GM21529 (cell line): ENCODE data around the gene CDH15.

ENCODE experiments used
- ATAC-seq: cut with Tn5 transposase; IDR thresholded peaks from one replicate; pipeline ENCODE4 v1.9.1; 2021; ENCODE audit not compliant: unreplicated experiment

The CDH15 gene

DNA sequence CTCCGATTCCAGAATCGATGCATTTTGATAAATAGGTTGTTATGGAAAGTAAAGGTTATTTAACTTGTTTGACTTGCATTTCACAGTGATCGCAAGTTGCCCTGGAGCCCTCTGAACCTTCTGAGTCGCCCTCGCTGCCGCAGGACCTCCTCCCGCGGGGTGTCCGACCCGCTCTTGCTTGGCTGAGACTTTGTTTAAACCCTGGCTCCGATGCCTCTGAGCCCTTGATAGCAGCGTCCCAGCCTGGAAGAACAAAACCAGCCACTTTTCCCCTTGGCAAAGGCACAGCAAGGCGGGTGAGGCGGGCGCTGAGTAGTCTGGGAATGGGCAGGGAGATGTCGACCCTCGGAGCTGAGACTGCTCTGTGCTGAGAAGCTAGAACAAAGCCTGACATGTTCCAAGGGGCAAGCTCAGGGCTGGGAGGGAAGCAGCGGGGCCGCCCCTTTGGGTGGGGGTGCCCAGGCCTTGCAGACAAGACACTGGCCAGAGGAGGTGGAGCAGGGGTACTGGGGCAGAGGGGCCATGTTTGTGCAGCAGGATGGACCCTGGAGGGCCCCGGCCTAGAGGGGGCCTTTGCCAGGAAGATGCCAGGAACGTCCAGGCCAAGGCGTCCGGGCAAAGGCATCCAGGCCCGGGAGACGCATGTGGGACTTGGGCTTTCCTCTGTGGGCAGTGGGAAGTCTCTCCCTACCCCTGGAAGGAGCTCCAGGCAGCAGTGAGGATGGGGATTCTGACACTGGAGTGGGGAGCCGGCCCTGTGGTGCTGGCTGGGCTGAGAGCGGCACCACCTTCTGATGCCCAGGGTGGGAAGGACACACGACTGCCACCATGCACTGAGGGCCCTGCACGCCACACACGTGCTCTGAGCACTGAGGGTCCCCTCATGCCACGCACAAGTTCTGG, 30.3 kb upstream of the CDH15 start:
- no peak for ATAC-seq

DNA sequence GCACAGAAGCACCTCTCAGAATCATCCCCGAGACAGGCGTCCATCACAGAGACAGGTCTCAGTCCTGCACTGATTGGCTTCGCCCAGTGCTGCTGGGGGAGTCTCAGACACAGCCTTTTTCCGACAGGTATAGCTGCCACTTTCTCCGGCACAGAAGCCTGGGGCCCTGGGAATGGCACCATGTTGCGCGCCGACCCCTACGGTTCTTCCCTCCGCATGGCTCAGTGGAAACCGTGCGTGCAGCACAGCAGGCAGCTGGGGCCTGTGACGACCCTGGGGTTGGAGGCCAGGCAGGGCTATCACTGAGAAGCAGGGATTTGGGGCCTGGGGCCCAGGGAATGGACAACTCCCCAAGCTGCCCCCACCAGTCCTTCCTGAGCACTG, 29.7 kb upstream of the CDH15 start:
- no peak for ATAC-seq

DNA sequence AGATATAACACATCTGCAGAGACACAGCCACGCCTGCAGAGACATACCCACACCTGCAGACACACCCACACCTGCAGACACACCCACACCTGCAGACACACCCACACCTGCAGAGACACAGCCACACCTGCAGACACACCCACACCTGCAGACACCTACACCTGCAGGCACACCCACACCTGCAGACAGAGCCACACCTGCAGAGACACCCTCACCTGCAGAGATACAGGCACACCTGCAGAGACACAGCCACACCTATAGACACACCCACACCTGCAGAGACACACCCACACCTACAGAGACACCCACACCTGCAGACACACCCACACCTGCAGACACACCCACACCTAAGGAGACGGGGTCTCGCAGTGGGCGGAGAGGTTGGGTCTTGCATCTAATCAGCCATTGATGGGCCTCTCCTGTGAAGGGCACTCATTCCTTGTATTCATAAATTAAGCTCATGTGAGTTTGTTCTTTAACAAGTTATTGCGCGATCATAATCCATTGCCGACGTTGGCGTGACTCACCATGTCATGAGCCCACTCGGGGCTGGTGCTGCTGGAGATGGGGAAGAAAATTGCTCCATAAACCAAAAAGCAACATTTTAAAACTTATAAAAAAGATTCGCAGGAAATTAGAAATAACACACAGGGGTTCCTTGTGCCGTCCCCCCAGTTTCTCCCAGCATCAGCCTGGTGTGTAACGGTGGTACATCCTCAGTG, 28.9 kb upstream of the CDH15 start:
- ATAC-seq: no peak

- no peak for ATAC-seq
Observed at GRCh38 chr16:89143201-89143741, 28.3 kb upstream of the CDH15 start.

DNA sequence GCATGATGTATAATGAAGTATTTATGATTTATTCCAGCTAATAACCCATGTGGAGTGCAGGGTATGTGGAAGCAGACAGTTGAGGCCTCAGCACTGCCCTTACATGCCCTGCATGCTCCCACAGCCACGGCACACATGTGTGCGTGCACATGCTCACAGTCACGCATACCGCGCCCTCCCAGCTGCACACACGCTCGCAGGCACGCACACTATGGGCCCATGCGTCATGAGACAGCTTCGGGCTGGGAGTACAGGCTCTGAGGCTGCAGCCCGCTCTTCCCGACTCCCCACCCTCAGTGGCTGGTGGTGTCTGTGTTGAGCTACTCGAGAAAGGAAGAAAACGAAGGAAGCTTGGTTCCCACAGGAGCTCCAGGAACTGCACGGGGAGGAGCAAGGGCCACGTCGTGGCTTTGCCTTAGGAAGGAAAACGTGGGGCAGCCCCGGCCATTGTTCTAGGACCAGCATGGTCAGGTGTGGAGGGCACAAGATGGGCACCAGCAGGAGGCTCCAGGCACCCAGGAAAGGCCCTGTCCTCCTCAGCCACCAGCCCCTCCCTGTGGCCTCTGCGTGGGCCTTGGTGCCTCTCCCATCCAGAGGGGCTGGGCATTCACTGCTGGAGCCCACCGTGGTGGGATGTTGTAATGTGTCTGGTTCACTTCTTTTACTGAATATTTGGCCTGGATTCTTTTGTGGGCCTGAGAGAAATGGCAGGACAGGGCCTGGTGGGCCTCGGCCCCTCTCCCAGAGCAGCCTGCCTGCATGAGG, 27.5 kb upstream of the CDH15 start:
- no peak for ATAC-seq

DNA sequence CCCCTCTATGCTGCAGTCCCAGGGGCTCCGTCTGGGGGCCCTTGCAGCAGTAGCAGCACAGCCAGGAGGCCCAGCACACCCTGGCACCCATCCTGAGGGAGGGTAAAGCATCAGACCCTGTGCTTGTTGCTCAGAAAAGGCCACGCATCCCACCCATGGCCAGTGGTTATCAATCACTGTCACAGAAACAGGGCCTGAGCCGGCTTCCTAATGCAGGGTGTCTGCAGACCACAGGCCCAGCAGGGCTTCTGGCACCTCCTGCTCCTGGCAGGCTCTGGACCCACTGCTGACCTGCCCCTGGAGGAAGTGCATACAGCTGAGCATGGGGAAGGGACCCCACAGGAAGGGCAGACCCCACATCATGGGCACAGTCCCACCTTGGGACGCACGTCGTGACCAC, 26.9 kb upstream of the CDH15 start:
- ATAC-seq: no peak

DNA sequence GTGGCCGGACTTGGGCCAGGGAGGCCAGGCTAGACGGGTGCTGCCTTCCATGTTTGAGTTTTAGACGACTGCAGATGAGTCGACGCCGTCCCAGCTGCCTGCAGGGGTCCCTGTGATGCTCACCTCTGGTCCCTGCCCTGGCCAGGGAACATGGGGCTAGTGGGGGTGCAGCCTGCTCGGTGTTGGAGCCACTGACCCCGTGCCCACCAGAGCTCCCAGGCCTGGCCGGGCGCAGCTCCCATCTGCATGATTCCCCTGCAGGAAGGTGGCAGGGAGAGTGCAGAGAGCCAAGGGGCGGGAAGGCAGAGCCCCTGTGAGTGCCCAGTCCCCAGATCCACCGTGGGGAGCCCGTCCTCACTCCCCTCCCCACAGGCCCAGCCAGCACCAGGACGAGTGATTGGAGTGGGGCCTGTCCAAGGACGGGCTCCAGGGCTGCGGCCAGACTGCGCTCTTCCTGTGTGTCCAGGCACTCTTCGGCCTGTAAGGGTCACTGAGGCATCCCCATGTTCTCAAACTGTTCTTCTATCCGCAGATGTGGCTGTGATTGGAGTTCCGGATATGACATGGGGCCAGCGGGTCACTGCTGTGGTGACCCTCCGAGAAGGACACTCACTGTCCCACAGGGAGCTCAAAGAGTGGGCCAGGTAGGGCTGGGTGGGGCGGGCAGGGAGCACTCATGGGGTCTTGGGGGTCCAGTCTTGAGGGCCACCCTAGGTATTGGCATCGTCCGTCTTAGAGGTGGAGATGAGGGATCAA, 26.0 kb upstream of the CDH15 start:
- no peak for ATAC-seq

GRCh38 chr16:89146211-89147005, 25.1 kb upstream of the CDH15 start:
- no peak for ATAC-seq

GRCh38 chr16:89147085-89147817, 24.3 kb upstream of the CDH15 start:
- no peak for ATAC-seq

DNA sequence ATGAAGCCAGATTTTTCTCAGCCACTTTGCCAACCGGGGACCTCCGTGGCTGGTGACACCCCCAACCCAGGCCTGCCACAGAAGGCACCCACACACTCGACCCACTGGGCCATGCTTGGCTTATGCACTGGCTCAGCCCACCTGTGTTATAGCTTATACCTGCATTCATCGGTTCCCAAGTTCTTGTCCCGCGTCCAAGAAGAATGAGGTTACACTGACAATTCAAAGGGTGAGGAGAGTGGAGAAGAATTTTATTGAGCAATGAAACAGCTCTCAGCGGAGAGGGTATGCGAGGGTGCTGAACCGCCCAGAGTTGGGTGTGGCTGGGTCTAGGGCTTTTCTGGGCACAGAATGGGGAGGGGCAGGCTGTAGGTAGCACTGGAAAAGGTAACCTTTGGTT, 22.2 kb upstream of the CDH15 start:
- no peak for ATAC-seq

DNA sequence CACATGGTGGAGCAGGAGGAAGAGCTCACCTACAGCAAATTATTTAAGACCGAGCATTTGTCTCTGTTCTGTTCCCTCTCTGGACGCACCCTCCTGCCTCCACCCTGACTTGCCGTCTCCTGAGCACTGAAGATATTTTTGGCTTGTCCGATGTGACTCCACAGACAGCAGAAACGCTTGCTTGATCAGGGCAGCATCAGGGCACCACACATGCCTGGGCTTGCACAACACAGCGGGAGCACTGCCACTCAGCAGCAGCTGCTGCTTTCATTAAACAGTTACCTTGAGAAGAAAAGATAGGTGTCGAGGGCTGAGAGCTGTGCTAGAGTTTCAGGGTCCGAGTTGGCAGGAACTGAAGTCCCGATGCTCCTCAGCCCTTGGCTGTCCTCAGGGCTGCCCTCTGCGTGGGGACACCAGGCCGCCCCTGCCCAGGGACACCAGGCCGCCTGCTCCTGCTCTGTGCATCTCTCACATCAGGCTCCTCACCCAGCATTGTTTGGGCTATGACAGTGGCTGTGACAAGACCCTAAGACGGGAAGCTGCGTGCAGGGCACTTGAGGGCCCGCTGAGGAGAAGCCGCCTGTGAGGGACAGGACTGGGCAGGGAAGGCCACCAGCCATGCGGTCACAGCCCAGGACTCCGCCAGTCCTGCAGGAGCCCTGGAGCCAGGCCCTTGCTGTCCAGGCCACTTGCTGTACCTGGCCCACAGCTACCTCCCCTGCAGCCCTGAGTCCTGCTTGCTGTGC, 21.3 kb upstream of the CDH15 start:
- ATAC-seq: no peak

- no peak for ATAC-seq
Observed at GRCh38 chr16:89150981-89151380, 20.6 kb upstream of the CDH15 start.

DNA sequence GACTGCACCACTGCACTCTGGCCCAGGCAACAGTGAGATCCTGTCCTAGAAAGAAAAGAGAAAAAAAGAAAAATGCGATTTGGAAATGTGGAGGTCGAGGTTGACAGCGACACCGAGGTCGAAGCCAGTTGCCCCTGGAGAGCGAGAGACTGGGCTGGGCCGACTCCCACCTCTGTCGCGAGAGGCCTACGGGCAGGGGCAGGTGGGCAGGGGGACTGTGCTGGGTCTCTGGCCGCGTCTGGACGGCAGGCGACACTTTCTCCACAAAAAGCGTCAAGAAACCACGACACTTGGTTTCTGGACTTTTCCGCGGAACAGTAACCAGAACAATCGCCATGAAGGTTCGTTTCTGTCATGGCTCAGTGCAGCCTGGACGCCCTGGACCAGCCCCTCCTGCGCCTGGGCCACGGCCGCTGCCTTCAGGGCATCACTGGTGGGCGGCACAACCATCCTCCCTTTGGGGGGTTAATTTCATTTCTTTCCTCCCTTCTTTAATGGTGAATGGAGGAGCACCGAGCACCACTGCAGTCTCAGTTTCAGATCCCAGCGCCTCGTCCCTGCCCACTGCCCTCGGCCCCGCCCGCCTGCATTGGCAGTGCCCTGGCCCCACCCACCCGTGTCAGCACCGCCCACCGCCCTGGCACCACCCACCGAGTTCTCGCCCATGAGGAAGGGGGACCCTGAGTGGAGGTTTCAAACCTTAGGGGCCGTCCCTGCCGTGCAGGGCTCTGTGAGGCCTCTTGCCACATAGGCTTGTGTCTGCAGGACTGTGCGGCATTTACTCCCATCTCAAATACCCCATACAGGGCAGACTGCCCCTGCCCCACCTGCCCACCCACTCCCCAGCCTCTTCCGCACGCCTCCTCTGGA, 18.5 kb upstream of the CDH15 start:
- no peak for ATAC-seq

DNA sequence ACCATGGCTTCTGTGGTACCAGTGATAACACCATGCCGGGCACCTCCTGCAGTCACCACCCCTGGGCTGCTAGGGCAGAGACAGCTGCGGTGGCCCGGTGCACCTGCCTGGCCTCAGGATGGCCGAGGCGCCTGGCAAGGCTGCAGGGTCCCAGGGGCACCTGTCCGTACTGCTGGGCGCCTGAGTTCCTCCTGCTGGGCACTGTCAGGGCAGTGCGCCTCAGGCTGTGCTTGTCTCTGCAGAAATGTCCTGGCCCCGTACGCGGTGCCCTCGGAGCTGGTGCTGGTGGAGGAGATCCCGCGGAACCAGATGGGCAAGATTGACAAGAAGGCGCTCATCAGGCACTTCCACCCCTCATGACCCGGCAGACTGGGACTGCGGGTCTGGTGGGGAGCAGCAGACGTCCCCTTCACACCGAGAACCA, 17.7 kb upstream of the CDH15 start:
- ATAC-seq: no peak

GRCh38 chr16:89154390-89155183, 17.0 kb upstream of the CDH15 start:
- ATAC-seq: no peak

GRCh38 chr16:89155184-89155679, 16.3 kb upstream of the CDH15 start:
- no peak for ATAC-seq
